OCI-LY1 (cell line): ENCODE results near the gene C1QTNF9.
"Not testable (repeated sequence)": the region's sequence is repeated elsewhere in the genome, so short reads cannot be mapped to it uniquely, and the experiment has no call there.

Experiments
- EZH2 ChIP-seq: fragments of 200-600 bp; sonication (generic), shearing (Covaris generic); IDR thresholded peaks from 2 replicates; pipeline ENCODE4 v1.8.0; 2017; ENCODE audit warnings: borderline replicate concordance, mixed run types, mild to moderate bottlenecking, antibody characterized with exemption, low read length, moderate library complexity, mixed read lengths
- TF ChIP-seq, protein P1 (sequence below): fragments of 200-600 bp; sonication (generic), shearing (Covaris generic); IDR thresholded peaks from 2 replicates; pipeline ENCODE4 v1.5.1; 2017; ENCODE audit warnings: mild to moderate bottlenecking, antibody characterized with exemption, low read length, moderate library complexity, mixed read lengths

DNA sequence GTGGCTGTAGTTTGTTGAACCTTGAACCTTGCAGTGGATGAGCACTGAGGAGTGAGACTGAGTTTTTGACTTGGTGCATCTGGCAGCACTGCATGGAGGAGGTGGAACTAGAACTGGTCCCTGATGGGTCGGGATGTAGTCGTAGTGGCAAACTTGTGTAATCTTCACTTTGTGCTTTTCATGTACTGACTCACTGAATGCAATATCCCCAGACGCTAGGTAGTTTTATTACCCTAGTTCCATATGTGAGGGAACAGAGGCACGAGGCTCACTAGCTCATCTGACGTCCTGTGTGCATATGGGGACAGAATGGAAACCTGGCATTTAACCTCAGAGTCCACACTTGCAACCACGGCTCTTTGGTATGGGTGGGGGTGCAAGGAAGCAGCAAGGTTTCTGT, 10.3 kb downstream of the C1QTNF9 start:
- TF ChIP-seq, protein P1, sequence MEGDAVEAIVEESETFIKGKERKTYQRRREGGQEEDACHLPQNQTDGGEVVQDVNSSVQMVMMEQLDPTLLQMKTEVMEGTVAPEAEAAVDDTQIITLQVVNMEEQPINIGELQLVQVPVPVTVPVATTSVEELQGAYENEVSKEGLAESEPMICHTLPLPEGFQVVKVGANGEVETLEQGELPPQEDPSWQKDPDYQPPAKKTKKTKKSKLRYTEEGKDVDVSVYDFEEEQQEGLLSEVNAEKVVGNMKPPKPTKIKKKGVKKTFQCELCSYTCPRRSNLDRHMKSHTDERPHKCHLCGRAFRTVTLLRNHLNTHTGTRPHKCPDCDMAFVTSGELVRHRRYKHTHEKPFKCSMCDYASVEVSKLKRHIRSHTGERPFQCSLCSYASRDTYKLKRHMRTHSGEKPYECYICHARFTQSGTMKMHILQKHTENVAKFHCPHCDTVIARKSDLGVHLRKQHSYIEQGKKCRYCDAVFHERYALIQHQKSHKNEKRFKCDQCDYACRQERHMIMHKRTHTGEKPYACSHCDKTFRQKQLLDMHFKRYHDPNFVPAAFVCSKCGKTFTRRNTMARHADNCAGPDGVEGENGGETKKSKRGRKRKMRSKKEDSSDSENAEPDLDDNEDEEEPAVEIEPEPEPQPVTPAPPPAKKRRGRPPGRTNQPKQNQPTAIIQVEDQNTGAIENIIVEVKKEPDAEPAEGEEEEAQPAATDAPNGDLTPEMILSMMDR, result not testable (repeated sequence)
- TF ChIP-seq EZH2, result not testable (repeated sequence)
